ENCODE results near the gene ARF5. TPM values are rescaled to one million over a fixed set of nuclear protein-coding genes. Genes with fewer than 3 reads are reported as not detected.

ARF5 gene
- total RNA-seq, 1 experiment from 2014 or later: 227 TPM

GRCh38 chr7:127588697-127589482 lies 679 bp downstream of the ARF5 start:
- intact Hi-C loops (cut with micrococcal nuclease; ENCODE audit: unreplicated experiment): loop anchor here (1.0 to 5.0 kb wide), 3 partner anchors 63 to 433 kb away; partner anchors contain the start of genes SND1 and ZNF800
- CTCF ChIA-PET: no interaction called here
- no peaks in the 10 kb centered on the region for H3K9me2 ChIP-seq (ENCODE audit: insufficient read depth)

DNA sequence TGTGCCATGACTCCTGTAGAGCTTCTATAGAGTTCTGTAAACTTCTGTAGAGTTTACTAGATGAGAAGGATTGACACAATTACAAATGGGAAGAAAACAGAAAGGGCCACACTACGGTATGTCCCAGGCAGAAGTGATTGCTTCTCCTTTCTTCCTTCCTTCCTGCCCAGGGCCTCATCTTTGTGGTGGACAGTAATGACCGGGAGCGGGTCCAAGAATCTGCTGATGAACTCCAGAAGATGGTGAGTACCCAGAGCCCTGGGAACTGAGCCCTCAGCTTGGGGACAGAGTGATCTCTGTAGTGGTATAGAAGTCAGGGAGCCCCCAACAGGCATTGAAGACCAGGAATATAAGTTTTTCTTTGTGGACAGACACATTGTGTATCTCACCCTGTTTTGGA lies 1.7 kb downstream of the ARF5 start:
- no peak for DNase-seq
- Histone ChIP-seq H3K4me1 (replicated peaks; ENCODE audit: insufficient read depth) (peaks cover 19% of the 10 kb centered on the region), H3K9me3 (ENCODE audit: insufficient read depth, low read depth) (no peaks in the 10 kb centered on the region), H4K20me1 (ENCODE audit: insufficient read depth) (no peaks in the 10 kb centered on the region), H3K27me3 (ENCODE audit: insufficient read depth, low read depth) (no peaks in the 10 kb centered on the region), H3K79me2 (ENCODE audit: low read depth) (peaks cover 19% of the 10 kb centered on the region), H3K27ac (no peak overlapping the region), H3K36me3 (ENCODE audit: low read depth) (0 out of 2 replicates have a peak, but pooled peaks cover 7% of the 10 kb centered on the region), H3K4me2 (peak overlapping the region; percentile 73), H3K9me2 (ENCODE audit: insufficient read depth) (no peaks in the 10 kb centered on the region), H2AFZ (no peak overlapping the region), H3K4me3 (peak overlapping the region; percentile 98; the same call in 1 of the 2 replicates), H3F3A (ENCODE audit: insufficient read depth, low read depth) (no peaks in the 10 kb centered on the region; the same call in 1 of the 2 replicates)
- TF ChIP-seq, protein P1, sequence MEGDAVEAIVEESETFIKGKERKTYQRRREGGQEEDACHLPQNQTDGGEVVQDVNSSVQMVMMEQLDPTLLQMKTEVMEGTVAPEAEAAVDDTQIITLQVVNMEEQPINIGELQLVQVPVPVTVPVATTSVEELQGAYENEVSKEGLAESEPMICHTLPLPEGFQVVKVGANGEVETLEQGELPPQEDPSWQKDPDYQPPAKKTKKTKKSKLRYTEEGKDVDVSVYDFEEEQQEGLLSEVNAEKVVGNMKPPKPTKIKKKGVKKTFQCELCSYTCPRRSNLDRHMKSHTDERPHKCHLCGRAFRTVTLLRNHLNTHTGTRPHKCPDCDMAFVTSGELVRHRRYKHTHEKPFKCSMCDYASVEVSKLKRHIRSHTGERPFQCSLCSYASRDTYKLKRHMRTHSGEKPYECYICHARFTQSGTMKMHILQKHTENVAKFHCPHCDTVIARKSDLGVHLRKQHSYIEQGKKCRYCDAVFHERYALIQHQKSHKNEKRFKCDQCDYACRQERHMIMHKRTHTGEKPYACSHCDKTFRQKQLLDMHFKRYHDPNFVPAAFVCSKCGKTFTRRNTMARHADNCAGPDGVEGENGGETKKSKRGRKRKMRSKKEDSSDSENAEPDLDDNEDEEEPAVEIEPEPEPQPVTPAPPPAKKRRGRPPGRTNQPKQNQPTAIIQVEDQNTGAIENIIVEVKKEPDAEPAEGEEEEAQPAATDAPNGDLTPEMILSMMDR (conservative IDR thresholded peaks at IDR 0.05): no peak
- TF ChIP-seq EZH2 (IDR thresholded peaks at IDR 0.05; ENCODE audit: low read depth): no peak
- no TSS peak for BruUV-seq (replicated peaks)
- CTCF ChIA-PET: no interaction called here
- intact Hi-C loops (cut with micrococcal nuclease; ENCODE audit: unreplicated experiment): loop anchor here (2.0 to 5.0 kb wide), 2 partner anchors 197 to 432 kb away; partner anchors contain the start of gene ZNF800
- POLR2A ChIA-PET (ENCODE audit: unreplicated experiment): no interaction called here

More at GRCh38 chr7:127588697-127589482, 679 bp downstream of the ARF5 start:
- Histone ChIP-seq H3K4me2 (peak overlapping the region; percentile 73), H3K79me2 (ENCODE audit: low read depth) (peaks cover 29% of the 10 kb centered on the region), H3K36me3 (ENCODE audit: low read depth) (0 out of 2 replicates have a peak, but pooled peaks cover 7% of the 10 kb centered on the region), H2AFZ (peak overlapping the region; percentile 100), H3K27me3 (ENCODE audit: insufficient read depth, low read depth) (no peaks in the 10 kb centered on the region), H3K4me1 (replicated peaks; ENCODE audit: insufficient read depth) (peaks cover 25% of the 10 kb centered on the region), H3K4me3 (peak overlapping the region; percentile 98), H3K27ac (0 out of 2 replicates have a peak overlapping the region, but pooled peaks have one; percentile 28), H3K9me3 (ENCODE audit: insufficient read depth, low read depth) (no peaks in the 10 kb centered on the region), H4K20me1 (ENCODE audit: insufficient read depth) (0 out of 2 replicates have a peak, but pooled peaks cover 2% of the 10 kb centered on the region), H3F3A (ENCODE audit: insufficient read depth, low read depth) (no peaks in the 10 kb centered on the region; the same call in 1 of the 2 replicates)
- BruUV-seq (replicated peaks): no TSS peak
- peak; percentile 38 to 52 for DNase-seq
- POLR2A ChIA-PET (ENCODE audit: unreplicated experiment): no interaction called here
- TF ChIP-seq EZH2 (IDR thresholded peaks at IDR 0.05; ENCODE audit: low read depth): no peak
- TF ChIP-seq, protein P1 (conservative IDR thresholded peaks at IDR 0.05): peak; percentile 62; the same call in 1 of the 2 replicates

GRCh38 chr7:127591189-127591588 lies 3.0 kb downstream of the ARF5 start:
- no peaks in the 10 kb centered on the region for H4K20me1 ChIP-seq (ENCODE audit: insufficient read depth)

More at GRCh38 chr7:127591189-127591588, 3.0 kb downstream of the ARF5 start:
- Histone ChIP-seq H3K4me2 (no peak overlapping the region), H3K27me3 (ENCODE audit: insufficient read depth, low read depth) (no peaks in the 10 kb centered on the region), H2AFZ (no peak overlapping the region), H3K27ac (no peak overlapping the region), H3K79me2 (ENCODE audit: low read depth) (peaks cover 17% of the 10 kb centered on the region), H3F3A (ENCODE audit: insufficient read depth, low read depth) (no peaks in the 10 kb centered on the region; the same call in 1 of the 2 replicates), H3K36me3 (ENCODE audit: low read depth) (0 out of 2 replicates have a peak, but pooled peaks cover 7% of the 10 kb centered on the region), H3K9me3 (ENCODE audit: insufficient read depth, low read depth) (no peaks in the 10 kb centered on the region), H3K4me3 (no peak overlapping the region), H3K9me2 (ENCODE audit: insufficient read depth) (no peaks in the 10 kb centered on the region), H3K4me1 (replicated peaks; ENCODE audit: insufficient read depth) (peaks cover 12% of the 10 kb centered on the region)
- CTCF ChIA-PET: no interaction called here
- intact Hi-C loops (cut with micrococcal nuclease; ENCODE audit: unreplicated experiment): no loop called here
- DNase-seq: no peak
- POLR2A ChIA-PET (ENCODE audit: unreplicated experiment): interaction anchor here (0.7 kb wide), 1 partner anchor 9 kb away, joined by 8 read pairs; no protein-coding TSS in a partner anchor
- TF ChIP-seq, protein P1 (conservative IDR thresholded peaks at IDR 0.05): no peak
- no TSS peak for BruUV-seq (replicated peaks)

All from PC-9 (cell line).